Adrenal gland (tissue), 12 donors: ENCODE results near the gene ZG16. TPM values are rescaled to one million over a fixed set of nuclear protein-coding genes. Genes with fewer than 3 reads are reported as not detected.
"Not testable (repeated sequence)": the region's sequence is repeated elsewhere in the genome, so short reads cannot be mapped to it uniquely, and the experiment has no call there.

Experiments used
- DNase-seq, 7 donors: peaks; one replicate each; pipeline ENCODE4 v3.0.0-alpha.2; 2019 to 2020
- H3K27ac ChIP-seq, 5 donors: fragments of 200-600 bp; sonication (generic) in 4 of 5; 1 replicate in 3 of 5; 2 replicates in 2 of 5; pipeline versions ENCODE4 v1.5.1 to v1.8.0; 2016 to 2020; ENCODE audit warnings: mild to moderate bottlenecking in 1 of 5
- H3K27me3 ChIP-seq: fragments of 200-600 bp; 2 replicates; pipeline ENCODE4 v1.8.0; 2021
- H3K36me3 ChIP-seq, 2 donors: fragments of 200-600 bp; replicated peaks in 1 of 2; 1 replicate in 1 of 2; 2 replicates in 1 of 2; pipeline versions ENCODE4 v1.5.1 to v1.8.0; 2018 to 2022
- H3K4me1 ChIP-seq, 2 donors: fragments of 200-600 bp; replicated peaks in 1 of 2; 1 replicate in 1 of 2; 2 replicates in 1 of 2; pipeline versions ENCODE4 v1.5.1 to v1.8.0; 2018 to 2021
- H3K4me3 ChIP-seq, 4 donors: fragments of 200-600 bp; sonication (generic) in 3 of 4; one replicate each; pipeline ENCODE4 v1.5.1; 2016 to 2018
- H3K9me3 ChIP-seq, 3 donors: fragments of 200-600 bp; sonication (generic) in 1 of 3; replicated peaks in 1 of 3; 1 replicate in 2 of 3; 2 replicates in 1 of 3; pipeline versions ENCODE4 v1.5.1 to v1.8.0; 2016 to 2021
- POLR2A ChIP-seq, 2 donors: fragments of 450-650 bp; IDR thresholded peaks; one replicate each; pipeline ENCODE4 v1.6.1; 2017; ENCODE audit warnings: antibody characterized with exemption in 2 of 2, mild to moderate bottlenecking in 2 of 2, moderate library complexity in 1 of 2
- WGBS, 4 donors: extraction: QIAGEN DNeasy Blood & Tissue Kit in 2 of 4; methylation state at CpG; one replicate each; pipeline versions ENCODE4 v1.1.5 to v1.1.7; 2013 to 2017; 5-methylcytosine and 5-hydroxymethylcytosine counted together
- intact Hi-C, 2 donors: fragments of 100-400 bp; cut with DNase I; formaldehyde crosslinking; loops; one replicate each; pipeline versions ENCODE4 v1.14.1 to v1.15.0; 2022 to 2023
- polyA plus RNA-seq, 3 donors: library from polyadenylated mRNA; stranded (reverse); fragments of 200-250 nt in 2 of 3; fragments of 350-450 nt in 1 of 3; fragmentation: Illumina TruSeq in 1 of 3; extraction: RNeasy Lipid Tissue Mini Kit (QIAGEN cat#74804) in 1 of 3; gene quantifications; one replicate each; pipeline ENCODE4 v1.2.3, GENCODE V29; 2013 to 2014
- total RNA-seq, 9 donors: library from RNA; depleted of rRNA in 4 of 9; stranded (reverse); fragments of >200 nt in 4 of 9; fragments of 120-200 nt in 1 of 9; fragmentation: NEBNext Ultra II Directional in 1 of 9; extraction: Animal tissue kit (Norgen Biotek cat#: 25700) in 1 of 9; gene quantifications; one replicate each; pipeline versions ENCODE4 v1.1.0 to v1.2.4, GENCODE V29; 2013 to 2023
- TF ChIP-seq, protein P1 (sequence below), 6 experiments: fragments of 450-650 bp in 4 of 6; fragments of 200-600 bp in 2 of 6; sonication (generic) in 1 of 6; IDR thresholded peaks; 1 replicate in 5 of 6; 2 replicates in 1 of 6; pipeline versions ENCODE4 v1.5.1 to v1.8.0; 2016 to 2021; ENCODE audit warnings: antibody characterized with exemption in 6 of 6, mild to moderate bottlenecking in 2 of 6, moderate library complexity in 1 of 6
- donor health status: healthy with polysubstance abuse.
- donor health status: Bipolar disorder and iron deficiency.
- donor health status: DM: yes; HTN: yes; CAD: no.
- donor health status: DM: no; HTN: no; CAD: no.
- donor health status: DM: no; HTN: no; CAD: no.
- donor health status: DM: yes; HTN: yes; CAD: no.

The ZG16 gene
- total and polyA plus RNA-seq, 12 donors, result 0.07 to 0.20 (median 0.14) TPM; not detected in 8

DNA sequence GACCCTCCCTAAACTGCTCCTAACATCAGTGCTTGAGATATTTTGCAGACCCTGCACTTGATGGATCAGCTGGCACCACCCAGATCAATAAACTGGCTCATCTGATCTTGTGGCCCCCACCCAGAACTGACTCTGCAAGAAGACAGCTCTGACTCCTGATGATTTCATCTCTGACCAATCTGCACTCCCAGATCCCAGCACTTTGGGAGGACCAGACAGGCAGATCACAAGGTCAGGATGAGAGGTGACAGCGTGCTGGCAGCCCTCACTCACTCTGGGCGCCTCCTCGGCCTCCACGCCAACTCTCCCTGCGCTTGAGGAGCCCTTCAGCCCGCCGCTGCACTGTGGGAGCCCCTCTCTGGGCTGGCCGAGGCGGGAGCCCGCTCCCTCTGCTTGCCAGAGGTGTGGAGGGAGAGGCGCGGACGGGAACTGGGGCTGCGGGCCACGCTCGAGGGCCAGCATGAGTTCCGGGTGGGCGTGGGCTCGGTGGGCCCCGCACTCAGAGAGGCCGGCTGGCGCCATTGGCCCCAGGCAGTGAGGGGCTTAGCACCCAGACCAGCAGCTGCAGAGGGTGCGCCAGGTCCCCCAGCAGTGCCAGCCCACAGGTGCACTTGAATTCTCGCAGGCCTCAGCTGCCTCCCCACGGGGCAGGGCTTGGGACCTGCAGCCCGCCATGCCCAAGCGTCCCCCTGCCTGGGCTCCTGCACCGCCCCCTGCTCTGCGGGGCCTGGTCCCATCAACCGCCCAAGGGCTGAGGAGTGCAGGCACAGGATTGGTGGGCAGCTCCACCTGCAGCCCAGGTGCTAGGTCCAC is 29.9 kb upstream of the ZG16 start:
- 94 to 96% (median 94%) methylated on average over 14 to 30 of the region's 30 CpGs; no CpG with 5 or more reads in 1 of the 4 donors for WGBS, 4 donors
- Histone ChIP-seq H3K4me1 (no peaks in the 10 kb centered on the region), H3K36me3 (no peaks in the 10 kb centered on the region), H3K27me3 (no peaks in the 10 kb centered on the region), H3K9me3 (no peaks in the 10 kb centered on the region), H3K27ac (no peak overlapping the region), H3K4me3 (no peak overlapping the region)
- intact Hi-C loops, result no loop called here
- DNase-seq, result no peak
- no peak for TF ChIP-seq POLR2A (IDR thresholded peaks at IDR 0.05)
- TF ChIP-seq, protein P1, sequence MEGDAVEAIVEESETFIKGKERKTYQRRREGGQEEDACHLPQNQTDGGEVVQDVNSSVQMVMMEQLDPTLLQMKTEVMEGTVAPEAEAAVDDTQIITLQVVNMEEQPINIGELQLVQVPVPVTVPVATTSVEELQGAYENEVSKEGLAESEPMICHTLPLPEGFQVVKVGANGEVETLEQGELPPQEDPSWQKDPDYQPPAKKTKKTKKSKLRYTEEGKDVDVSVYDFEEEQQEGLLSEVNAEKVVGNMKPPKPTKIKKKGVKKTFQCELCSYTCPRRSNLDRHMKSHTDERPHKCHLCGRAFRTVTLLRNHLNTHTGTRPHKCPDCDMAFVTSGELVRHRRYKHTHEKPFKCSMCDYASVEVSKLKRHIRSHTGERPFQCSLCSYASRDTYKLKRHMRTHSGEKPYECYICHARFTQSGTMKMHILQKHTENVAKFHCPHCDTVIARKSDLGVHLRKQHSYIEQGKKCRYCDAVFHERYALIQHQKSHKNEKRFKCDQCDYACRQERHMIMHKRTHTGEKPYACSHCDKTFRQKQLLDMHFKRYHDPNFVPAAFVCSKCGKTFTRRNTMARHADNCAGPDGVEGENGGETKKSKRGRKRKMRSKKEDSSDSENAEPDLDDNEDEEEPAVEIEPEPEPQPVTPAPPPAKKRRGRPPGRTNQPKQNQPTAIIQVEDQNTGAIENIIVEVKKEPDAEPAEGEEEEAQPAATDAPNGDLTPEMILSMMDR (IDR thresholded peaks at IDR 0.05), result no peak

DNA sequence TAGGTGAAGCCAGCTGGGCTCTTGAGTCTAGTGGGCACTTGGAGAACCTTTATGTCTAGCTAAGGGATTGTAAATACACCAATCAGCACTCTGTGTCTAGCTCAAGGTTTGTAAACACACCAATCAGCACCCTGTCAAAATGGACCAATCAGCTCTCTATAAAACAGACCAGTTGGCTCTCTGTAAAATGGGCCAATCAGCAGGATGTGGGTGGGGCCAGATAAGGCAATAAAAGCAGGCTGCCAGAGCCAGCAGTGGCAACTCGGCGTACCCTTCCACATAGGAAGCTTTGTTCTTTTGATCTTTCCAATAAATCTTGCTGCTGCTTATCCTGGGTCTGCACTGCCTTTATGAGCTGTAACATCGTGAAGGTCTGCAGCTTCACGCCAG is 29.3 kb upstream of the ZG16 start:
- DNase-seq, H3K4me1 ChIP-seq, H3K27me3 ChIP-seq, intact Hi-C loops, H3K9me3 ChIP-seq, H3K27ac ChIP-seq, H3K4me3 ChIP-seq, H3K36me3 ChIP-seq: not testable (repeated sequence)
- WGBS, 4 donors, result 70 to 76% (median 75%) methylated on average over 4 of the region's 4 CpGs; no CpG with 5 or more reads in 1 of the 4 donors

- no peaks in the 10 kb centered on the region for H3K27me3 ChIP-seq
- TF ChIP-seq, protein P1 (IDR thresholded peaks at IDR 0.05), result no peak
- TF ChIP-seq POLR2A (IDR thresholded peaks at IDR 0.05), result no peak
- H3K36me3 ChIP-seq, result no peaks in the 10 kb centered on the region
- intact Hi-C loops, result no loop called here
- H3K4me1 ChIP-seq, result no peaks in the 10 kb centered on the region
- 53 to 68% (median 60%) methylated on average over 1 of the region's 1 CpG for WGBS, 4 donors
- H3K27ac ChIP-seq, result no peak overlapping the region
- DNase-seq, result no peak
- H3K4me3 ChIP-seq, result no peak overlapping the region
- H3K9me3 ChIP-seq, result no peaks in the 10 kb centered on the region
Observed at GRCh38 chr16:29753516-29753915, 24.5 kb upstream of the ZG16 start.

- DNase-seq, result no peak
- intact Hi-C loops, result no loop called here
- H3K36me3 ChIP-seq, result no peaks in the 10 kb centered on the region
- H3K4me3 ChIP-seq, result no peak overlapping the region
- no peaks in the 10 kb centered on the region for H3K27me3 ChIP-seq
- no peak overlapping the region for H3K27ac ChIP-seq
- H3K4me1 ChIP-seq, result no peaks in the 10 kb centered on the region
- 56 to 100% (median 80%) methylated on average over 1 of the region's 1 CpG for WGBS, 4 donors
- TF ChIP-seq, protein P1 (IDR thresholded peaks at IDR 0.05), result no peak
- no peak for TF ChIP-seq POLR2A (IDR thresholded peaks at IDR 0.05)
- H3K9me3 ChIP-seq, result no peaks in the 10 kb centered on the region
Observed at GRCh38 chr16:29756654-29757053, 21.4 kb upstream of the ZG16 start.

- H3K4me1 ChIP-seq, intact Hi-C loops, H3K4me3 ChIP-seq, DNase-seq, H3K27ac ChIP-seq, H3K36me3 ChIP-seq, H3K9me3 ChIP-seq, H3K27me3 ChIP-seq: not testable (repeated sequence)
- WGBS, 4 donors, result 81 to 93% (median 84%) methylated on average over 8 of the region's 8 CpGs
Observed at GRCh38 chr16:29757086-29757485, 21.0 kb upstream of the ZG16 start.
